GM12878 (cell line): Measurements from ENCODE around the gene ZNF613. TPM values are rescaled to one million over a fixed set of nuclear protein-coding genes. Genes with fewer than 3 reads are reported as not detected.

Experiments
- ATAC-seq: fragments of 200-7000 bp; cut with Tn5 transposase; 3 replicates; pipeline ENCODE4 v1.9.1; 2020; ENCODE audit warnings: mild to moderate bottlenecking, moderate library complexity
- BruUV-seq: library from RNA; stranded (reverse); fragments of 400-500 nt; replicated peaks from 2 replicates; lab custom pipeline; 2021; lab: Mats Ljungman, UMichigan
- CTCF ChIA-PET: fragments of 300-600 bp; sonication (Branson Sonifier 250); formaldehyde crosslinking; extraction: SDS; loops from one replicate; lab custom pipeline; 2021; ENCODE audit warnings: inconsistent platforms; lab: Yijun Ruan, JAX
- POLR2A ChIA-PET: fragments of 350-600 bp; formaldehyde crosslinking; extraction: SDS; loops from one replicate; lab custom pipeline; 2021; ENCODE audit warnings: inconsistent platforms; lab: Charles Lee
- RAD21 ChIA-PET: fragments of 300-600 bp; sonication (Branson Sonifier 250); formaldehyde crosslinking; loops from one replicate; lab custom pipeline; 2023; ENCODE audit warnings: antibody characterized with exemption; ENCODE audit not compliant: unreplicated experiment; lab: Charles Lee
- SMC1A ChIA-PET: fragments of 300-600 bp; sonication (Branson Sonifier 250); formaldehyde crosslinking; loops from one replicate; lab custom pipeline; 2023; ENCODE audit not compliant: unreplicated experiment, uncharacterized antibody; lab: Charles Lee
- DNase-seq: peaks from one replicate; pipeline ENCODE4 v3.0.0-alpha.2; 2011; ENCODE audit warnings: low read depth, low spot score
- FAIRE-seq: peaks from 3 replicates; lab custom pipeline; 2011; peaks lifted over from hg19 to GRCh38; lab: Jason Lieb, UNC
- H2AFZ ChIP-seq: 2 replicates; pipeline ENCODE4 v1.6.0; 2011; ENCODE audit warnings: low read depth, low read length, control low read depth; ENCODE audit not compliant: control insufficient read depth
- H3K27ac ChIP-seq: 2 replicates; pipeline ENCODE4 v1.5.1; 2011; ENCODE audit warnings: control low read depth; ENCODE audit not compliant: control insufficient read depth, insufficient read depth
- H3K27me3 ChIP-seq, 2 experiments: replicated peaks in 1 of 2; 2 replicates each; pipeline versions ENCODE4 v1.6.0 to v1.6.1; 2011; ENCODE audit warnings: low read length in 1 of 2; ENCODE audit not compliant: control insufficient read depth in 2 of 2, insufficient read depth in 2 of 2
- H3K36me3 ChIP-seq, 2 experiments: 2 replicates each; pipeline ENCODE4 v1.5.1; 2011; ENCODE audit warnings: low read length in 1 of 2; ENCODE audit not compliant: control insufficient read depth in 2 of 2, insufficient read depth in 2 of 2
- H3K4me1 ChIP-seq: 2 replicates; pipeline ENCODE4 v1.6.1; 2011; ENCODE audit warnings: mild to moderate bottlenecking, low read length, moderate library complexity, mixed read lengths; ENCODE audit not compliant: control insufficient read depth, insufficient read depth
- H3K4me2 ChIP-seq: 2 replicates; pipeline ENCODE4 v1.6.0; 2011; ENCODE audit warnings: control low read depth; ENCODE audit not compliant: control insufficient read depth, insufficient read depth
- H3K4me3 ChIP-seq: fragments of 200-600 bp; sonication (generic); 2 replicates; pipeline ENCODE4 v1.5.1; 2016
- H3K79me2 ChIP-seq: 2 replicates; pipeline ENCODE4 v1.6.0; 2011; ENCODE audit warnings: low read length; ENCODE audit not compliant: control insufficient read depth, insufficient read depth
- H3K9ac ChIP-seq: 2 replicates; pipeline ENCODE4 v1.8.0; 2011; ENCODE audit warnings: low read length, control low read depth, mixed read lengths; ENCODE audit not compliant: control insufficient read depth, insufficient read depth
- H3K9me3 ChIP-seq: replicated peaks from 3 replicates; pipeline ENCODE4 v1.5.1; 2011; ENCODE audit warnings: mild to moderate bottlenecking, low read length; ENCODE audit not compliant: control insufficient read depth, insufficient read depth
- H4K20me1 ChIP-seq: 2 replicates; pipeline ENCODE4 v1.6.0; 2011; ENCODE audit not compliant: control insufficient read depth, insufficient read depth
- ATF7 ChIP-seq: fragments of 450-650 bp; IDR thresholded peaks from 2 replicates; pipeline ENCODE4 v1.6.1; 2016; ENCODE audit warnings: low read depth, mild to moderate bottlenecking
- BHLHE40 ChIP-seq, 2 experiments: fragments of 450-650 bp in 1 of 2; IDR thresholded peaks; 2 replicates each; pipeline ENCODE4 v1.6.1; 2011 to 2017; ENCODE audit warnings: low read depth in 2 of 2, borderline replicate concordance in 1 of 2, improper control_type of control experiment in 1 of 2, low read length in 1 of 2, mild to moderate bottlenecking in 1 of 2
- CBFB ChIP-seq: IDR thresholded peaks from 2 replicates; pipeline ENCODE4 v1.6.1; 2016; ENCODE audit warnings: antibody characterized with exemption, low read depth
- CEBPZ ChIP-seq: fragments of 150-350 bp; IDR thresholded peaks from 2 replicates; pipeline ENCODE4 v1.6.1; 2016; ENCODE audit warnings: low read depth, low read length
- CREM ChIP-seq: IDR thresholded peaks from 2 replicates; pipeline ENCODE4 v1.6.1; 2014; ENCODE audit warnings: antibody characterized with exemption, low read depth
- EP300 ChIP-seq, 2 experiments: fragments of 150-350 bp in 1 of 2; IDR thresholded peaks; 2 replicates each; pipeline ENCODE4 v1.6.1; 2011 to 2012; ENCODE audit warnings: low read depth in 2 of 2, low read length in 2 of 2, borderline replicate concordance in 1 of 2, improper control_type of control experiment in 1 of 2, inconsistent platforms in 1 of 2; ENCODE audit not compliant: control insufficient read depth in 1 of 2
- HSF1 ChIP-seq: fragments of 150-350 bp; IDR thresholded peaks from 2 replicates; pipeline ENCODE4 v1.6.1; 2014; ENCODE audit warnings: mild to moderate bottlenecking, low read depth, low read length
- NFYA ChIP-seq: IDR thresholded peaks from 2 replicates; pipeline ENCODE4 v1.6.1; 2011; ENCODE audit warnings: low read depth, mild to moderate bottlenecking, low read length, improper control_type of control experiment, borderline replicate concordance
- POLR2AphosphoS5 ChIP-seq: IDR thresholded peaks from 2 replicates; pipeline ENCODE4 v1.6.1; 2011; ENCODE audit warnings: mild to moderate bottlenecking, low read length, inconsistent platforms
- RB1 ChIP-seq: fragments of 450-650 bp; formaldehyde crosslinking; IDR thresholded peaks from 2 replicates; pipeline ENCODE4 v1.6.1; 2017; ENCODE audit warnings: mild to moderate bottlenecking, borderline replicate concordance
- RCOR1 ChIP-seq: conservative IDR thresholded peaks from 2 replicates; pipeline ENCODE4 v1.6.1; 2012; ENCODE audit warnings: low read depth, low read length, improper control_type of control experiment
- SREBF1 ChIP-seq: IDR thresholded peaks from 2 replicates; pipeline ENCODE4 v1.6.1; 2012; ENCODE audit warnings: mild to moderate bottlenecking, low read length
- SUPT20H ChIP-seq: IDR thresholded peaks from 2 replicates; pipeline ENCODE4 v1.6.1; 2011; ENCODE audit warnings: low read depth, mild to moderate bottlenecking, low read length, moderate library complexity, borderline replicate concordance; ENCODE audit not compliant: control insufficient read depth
- ZBTB11 ChIP-seq: fragments of 450-650 bp; formaldehyde crosslinking; IDR thresholded peaks from 2 replicates; pipeline ENCODE4 v1.5.0; 2022; ENCODE audit warnings: mild to moderate bottlenecking, missing genetic modification characterization
- in situ Hi-C: fragments of 300-500 bp; cut with MboI; formaldehyde crosslinking; loops from 9 replicates; pipeline ENCODE4 v1.14.3; 2018; ENCODE audit warnings: mixed read lengths
- intact Hi-C: fragments of 100-400 bp; cut with micrococcal nuclease; formaldehyde crosslinking; loops from one replicate; pipeline ENCODE4 v1.14.2; 2022; ENCODE audit not compliant: unreplicated experiment
- polyA plus RNA-seq, 11 experiments: library from polyadenylated mRNA; depleted of rRNA in 4 of 11; unstranded in 6 of 11; stranded (reverse) in 5 of 11; fragments of >200 nt; fragmentation: Nextera tagmentation in 4 of 11; fragmentation: Illumina TruSeq in 1 of 11; extraction: Ambion mirVana in 4 of 11; extraction: Trizol in 1 of 11; gene quantifications; 1 replicate in 1 of 11; 2 replicates in 10 of 11; pipeline versions ENCODE4 v1.2.1 to v1.2.3, GENCODE V29; 2011 to 2016; ENCODE audit warnings: inconsistent platforms in 2 of 11, missing spikeins in 2 of 11, low read depth in 1 of 11
- total RNA-seq, 4 experiments: library from RNA; depleted of rRNA in 3 of 4; stranded (reverse); fragments of >200 nt in 3 of 4; fragmentation: Illumina TruSeq in 1 of 4; extraction: Trizol in 1 of 4; gene quantifications; 2 replicates each; pipeline versions ENCODE4 v1.2.1 to v1.2.3, GENCODE V29; 2013 to 2021

The ZNF613 gene
- total and polyA plus RNA-seq, 10 of the 15 experiments (the other 5 are each of a cell fraction or from before 2014, with no cell fraction given), result 3.3 to 7.8 (median 5.0) TPM

- Histone ChIP-seq H3K4me3 (no peak overlapping the region), H2AFZ (no peak overlapping the region), H4K20me1 (no peaks in the 10 kb centered on the region), H3K27me3 (no peaks in the 10 kb centered on the region), H3K36me3 (peaks cover 7 to 28% of the 10 kb centered on the region in 2 experiments), H3K9ac (no peak overlapping the region), H3K27ac (no peak overlapping the region), H3K79me2 (no peaks in the 10 kb centered on the region), H3K9me3 (peaks cover 39% of the 10 kb centered on the region), H3K4me1 (no peaks in the 10 kb centered on the region), H3K4me2 (no peak overlapping the region)
- BruUV-seq, result no TSS peak
- ChIA-PET SMC1A (no interaction called here), CTCF (no interaction called here), POLR2A (no interaction called here), RAD21 (no interaction called here)
- in situ Hi-C loops (no loop called here), intact Hi-C loops (no loop called here)
- no peak for DNase-seq
- no peak for FAIRE-seq
- ATAC-seq, result no peak
- TF ChIP-seq RB1 (no peak), ZBTB11 (CRISPR knock-in tag) (no peak), ATF7 (no peak), BHLHE40 (IDR thresholded peaks at IDR 0.05; ENCODE audit: borderline replicate concordance in 1 of 2, low read depth in 2 of 2, low read length in 1 of 2) (no peak), SREBF1 (no peak), SUPT20H (no peak), POLR2AphosphoS5 (no peak), NFYA (no peak), CREM (no peak), HSF1 (no peak), EP300 (IDR thresholded peaks at IDR 0.05; ENCODE audit: borderline replicate concordance in 1 of 2, control insufficient read depth in 1 of 2, low read depth in 2 of 2, low read length in 2 of 2) (no peak), RCOR1 (no peak), CBFB (no peak), CEBPZ (no peak)
Measured at GRCh38 chr19:51889934-51890333, 37.3 kb upstream of the ZNF613 start.
